ENCODE data around the gene ATG5.
"Not testable (repeated sequence)": the region's sequence is repeated elsewhere in the genome, so short reads cannot be mapped to it uniquely, and the experiment has no call there.

Gene ATG5

DNA sequence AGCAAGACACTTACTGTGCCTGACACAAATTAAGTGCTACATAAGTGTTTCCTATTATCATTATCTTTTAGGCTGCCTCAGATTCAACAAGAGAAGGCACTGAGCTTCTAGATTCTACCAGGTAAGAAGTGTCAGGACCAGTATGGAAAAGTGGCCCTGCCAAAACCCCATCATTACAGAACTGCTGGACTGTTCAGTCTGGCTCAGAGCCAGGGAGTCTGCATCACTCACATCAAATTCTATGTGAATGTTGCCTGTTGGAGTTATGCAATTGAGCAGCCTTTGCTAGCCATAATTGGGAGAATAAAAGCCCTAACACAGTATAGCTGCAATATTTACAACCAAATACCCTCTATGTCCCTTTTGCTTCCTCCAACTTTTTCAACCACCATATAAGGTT is 70.9 kb downstream of the ATG5 start:
- no peak overlapping the region for H3K9ac ChIP-seq (ENCODE audit: low read depth, low read length)
- no peaks in the 10 kb centered on the region for H3K27me3 ChIP-seq (ENCODE audit: insufficient read depth, low read length)
- no peak overlapping the region for H3K27ac ChIP-seq (ENCODE audit: low read length)
- H3K9me3 ChIP-seq (ENCODE audit: insufficient read depth, low read depth, low read length), result no peaks in the 10 kb centered on the region
- H3K4me3 ChIP-seq (ENCODE audit: low read length), result no peak overlapping the region
- H3K36me3 ChIP-seq (ENCODE audit: insufficient read depth, low read depth, low read length), result no peaks in the 10 kb centered on the region
- no peaks in the 10 kb centered on the region for H3K4me1 ChIP-seq (ENCODE audit: insufficient read depth, low read length)

DNA sequence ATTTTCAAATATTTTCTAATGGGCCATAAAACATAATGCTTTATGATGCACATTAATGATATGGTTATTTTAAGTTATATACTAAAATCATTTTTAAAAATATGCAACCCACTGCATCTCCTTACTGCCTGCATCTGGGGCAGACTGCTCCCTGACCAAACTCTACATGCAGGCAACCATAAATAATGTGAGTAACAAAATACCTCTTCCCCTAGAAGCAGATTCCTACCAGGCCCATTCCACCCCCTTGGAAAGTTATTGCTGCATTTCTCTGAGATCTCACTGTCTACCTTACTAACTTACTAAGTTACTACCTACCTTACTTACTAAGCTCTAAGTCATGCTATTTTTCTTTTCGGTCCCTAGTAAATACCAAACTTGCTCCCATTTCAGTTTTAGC is 71.8 kb downstream of the ATG5 start:
- Histone ChIP-seq H3K9ac (ENCODE audit: low read depth, low read length) (no peak overlapping the region), H3K9me3 (ENCODE audit: insufficient read depth, low read depth, low read length) (no peaks in the 10 kb centered on the region), H3K36me3 (ENCODE audit: insufficient read depth, low read depth, low read length) (no peaks in the 10 kb centered on the region), H3K4me3 (ENCODE audit: low read length) (no peak overlapping the region), H3K4me1 (ENCODE audit: insufficient read depth, low read length) (no peaks in the 10 kb centered on the region), H3K27me3 (ENCODE audit: insufficient read depth, low read length) (no peaks in the 10 kb centered on the region), H3K27ac (ENCODE audit: low read length) (no peak overlapping the region)

DNA sequence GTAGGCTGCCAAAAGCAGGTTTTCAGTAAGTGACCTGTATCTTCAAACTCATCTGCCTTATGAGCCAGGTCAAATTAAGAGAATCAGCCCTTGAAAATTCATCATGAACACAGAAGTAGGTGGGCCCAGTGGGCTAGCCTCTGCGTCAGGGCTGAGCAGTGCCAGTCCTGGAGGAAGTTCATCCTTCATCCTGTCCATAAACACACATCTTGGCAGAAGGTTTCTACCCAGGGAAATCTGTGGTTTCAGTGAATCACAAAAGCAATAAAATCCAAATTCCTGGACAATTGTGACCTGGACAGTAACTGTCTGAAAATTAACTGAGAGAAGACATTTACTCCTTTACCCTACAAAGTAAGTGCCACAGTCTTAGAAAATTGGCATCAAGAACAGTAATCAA is 72.4 kb downstream of the ATG5 start:
- Histone ChIP-seq H3K27me3 (ENCODE audit: insufficient read depth, low read length) (no peaks in the 10 kb centered on the region), H3K9ac (ENCODE audit: low read depth, low read length) (no peak overlapping the region), H3K4me3 (ENCODE audit: low read length) (no peak overlapping the region), H3K9me3 (ENCODE audit: insufficient read depth, low read depth, low read length) (no peaks in the 10 kb centered on the region), H3K36me3 (ENCODE audit: insufficient read depth, low read depth, low read length) (no peaks in the 10 kb centered on the region), H3K27ac (ENCODE audit: low read length) (no peak overlapping the region), H3K4me1 (ENCODE audit: insufficient read depth, low read length) (no peaks in the 10 kb centered on the region)

DNA sequence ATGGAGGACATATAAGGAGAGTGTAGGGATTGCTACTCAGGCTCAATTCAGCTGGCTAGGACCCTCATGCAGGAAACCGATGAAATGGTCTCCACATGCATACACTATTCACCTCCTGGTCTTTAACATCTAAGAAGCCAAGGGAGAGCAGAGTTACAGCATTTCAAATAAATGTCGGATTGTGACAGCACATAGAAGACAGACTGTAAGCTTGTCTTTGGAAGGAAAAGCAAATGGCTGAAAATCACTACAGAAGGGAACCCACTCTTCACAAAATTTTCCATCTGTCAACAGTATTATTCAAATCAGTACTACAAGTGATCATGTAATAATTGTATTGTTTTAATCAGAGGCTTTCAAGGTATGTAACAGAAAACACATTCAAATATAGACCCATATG is 72.9 kb downstream of the ATG5 start:
- Histone ChIP-seq H3K36me3 (ENCODE audit: insufficient read depth, low read depth, low read length) (peaks cover 5% of the 10 kb centered on the region; the same call in 1 of the 2 replicates), H3K4me1 (ENCODE audit: insufficient read depth, low read length) (no peaks in the 10 kb centered on the region), H3K9ac (ENCODE audit: low read depth, low read length) (no peak overlapping the region), H3K9me3 (ENCODE audit: insufficient read depth, low read depth, low read length) (no peaks in the 10 kb centered on the region), H3K27ac (ENCODE audit: low read length) (no peak overlapping the region), H3K4me3 (ENCODE audit: low read length) (no peak overlapping the region), H3K27me3 (ENCODE audit: insufficient read depth, low read length) (no peaks in the 10 kb centered on the region)

DNA sequence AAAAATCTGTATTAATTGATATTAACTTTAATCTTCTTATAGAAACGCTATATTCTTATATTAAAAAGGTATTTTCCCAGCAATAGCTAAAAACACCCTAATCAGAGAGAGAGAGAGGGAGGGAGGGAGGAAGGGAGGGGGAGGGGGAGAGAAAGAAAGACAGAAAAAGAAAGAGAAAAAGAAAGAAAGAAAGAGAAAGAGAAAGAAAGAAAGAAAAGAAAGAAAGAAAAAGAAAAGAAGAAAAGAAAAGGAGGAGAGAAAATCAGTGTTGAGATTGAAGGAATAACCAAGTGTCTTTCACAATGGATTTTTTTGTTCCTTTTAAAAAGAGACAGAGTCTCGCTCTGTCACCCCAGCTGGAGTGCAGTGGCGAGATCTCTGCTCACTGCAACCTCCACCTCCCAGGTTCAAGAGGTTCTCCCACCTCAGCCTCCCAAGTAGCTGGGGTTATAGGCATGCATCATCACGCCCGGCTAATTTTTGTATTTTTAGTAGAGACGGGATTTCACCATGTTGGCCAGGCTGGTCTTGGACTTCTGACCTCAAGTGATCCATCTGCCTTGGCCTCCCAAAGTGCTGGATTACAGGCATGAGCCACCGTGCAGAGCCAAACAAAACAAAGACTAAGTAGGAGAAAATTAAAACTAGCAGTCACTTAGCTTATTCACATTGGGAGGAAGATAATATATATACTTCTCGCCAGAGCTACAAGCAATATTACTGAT is 73.9 kb downstream of the ATG5 start:
- H3K27me3 ChIP-seq (ENCODE audit: insufficient read depth, low read length); H3K4me3 ChIP-seq (ENCODE audit: low read length); H3K27ac ChIP-seq (ENCODE audit: low read length); H3K4me1 ChIP-seq (ENCODE audit: insufficient read depth, low read length); H3K9ac ChIP-seq (ENCODE audit: low read depth, low read length); H3K9me3 ChIP-seq (ENCODE audit: insufficient read depth, low read depth, low read length): not testable (repeated sequence)
- peaks cover 13% of the 10 kb centered on the region for H3K36me3 ChIP-seq (ENCODE audit: insufficient read depth, low read depth, low read length)

DNA sequence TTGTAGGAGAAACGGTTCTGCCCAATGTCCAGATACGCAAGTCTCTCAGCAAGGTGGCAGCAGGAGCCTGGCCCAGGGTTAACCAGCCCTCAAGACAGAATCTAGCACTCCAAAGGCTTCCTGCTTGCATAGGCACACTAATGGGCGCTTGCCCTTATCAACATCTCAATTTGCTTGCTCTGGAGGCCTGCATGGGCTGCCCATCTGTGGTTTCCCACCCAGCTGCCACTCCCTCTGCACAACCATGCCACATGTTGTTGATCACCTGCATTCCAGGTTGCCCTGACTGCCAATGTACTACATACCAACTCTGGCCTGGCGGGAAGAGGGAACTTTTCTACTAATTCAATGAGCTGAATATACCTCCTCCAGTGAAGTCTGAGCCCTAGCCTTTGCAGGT is 74.6 kb downstream of the ATG5 start:
- Histone ChIP-seq H3K4me1 (ENCODE audit: insufficient read depth, low read length) (no peaks in the 10 kb centered on the region; the same call in 1 of the 2 replicates), H3K4me3 (ENCODE audit: low read length) (no peak overlapping the region)

DNA sequence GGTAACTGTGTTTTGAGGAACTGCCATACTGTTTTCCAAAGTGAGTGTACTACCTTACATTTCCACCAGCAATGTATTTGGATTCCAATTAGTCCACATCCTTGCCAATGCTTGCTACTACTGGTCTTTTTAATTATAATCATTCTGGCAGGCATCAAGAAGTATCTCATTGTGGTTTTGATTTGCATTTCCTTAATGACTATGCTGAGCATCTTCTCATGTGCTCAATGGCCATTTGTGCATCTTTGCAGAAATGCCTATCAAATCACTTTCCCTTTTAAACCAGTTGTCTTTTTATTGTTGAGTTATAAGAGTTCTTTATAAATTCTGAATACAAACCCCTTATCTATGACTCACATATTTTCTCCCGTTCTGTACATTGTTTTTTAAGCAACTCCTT is 75.9 kb downstream of the ATG5 start:
- H3K27ac ChIP-seq (ENCODE audit: low read length), result no peak overlapping the region
- H3K9ac ChIP-seq (ENCODE audit: low read depth, low read length), result no peak overlapping the region
- no peaks in the 10 kb centered on the region for H3K9me3 ChIP-seq (ENCODE audit: insufficient read depth, low read depth, low read length)
- H3K4me1 ChIP-seq (ENCODE audit: insufficient read depth, low read length), result no peaks in the 10 kb centered on the region; the same call in 1 of the 2 replicates
- H3K36me3 ChIP-seq (ENCODE audit: insufficient read depth, low read depth, low read length), result peaks cover 13% of the 10 kb centered on the region
- H3K4me3 ChIP-seq (ENCODE audit: low read length), result no peak overlapping the region
- no peaks in the 10 kb centered on the region for H3K27me3 ChIP-seq (ENCODE audit: insufficient read depth, low read length)

More for the DNA sequence above, 74.6 kb downstream of the ATG5 start:
- Histone ChIP-seq H3K9me3 (ENCODE audit: insufficient read depth, low read depth, low read length) (no peaks in the 10 kb centered on the region), H3K27me3 (ENCODE audit: insufficient read depth, low read length) (no peaks in the 10 kb centered on the region), H3K27ac (ENCODE audit: low read length) (no peak overlapping the region), H3K9ac (ENCODE audit: low read depth, low read length) (no peak overlapping the region), H3K36me3 (ENCODE audit: insufficient read depth, low read depth, low read length) (peaks cover 13% of the 10 kb centered on the region)

DNA sequence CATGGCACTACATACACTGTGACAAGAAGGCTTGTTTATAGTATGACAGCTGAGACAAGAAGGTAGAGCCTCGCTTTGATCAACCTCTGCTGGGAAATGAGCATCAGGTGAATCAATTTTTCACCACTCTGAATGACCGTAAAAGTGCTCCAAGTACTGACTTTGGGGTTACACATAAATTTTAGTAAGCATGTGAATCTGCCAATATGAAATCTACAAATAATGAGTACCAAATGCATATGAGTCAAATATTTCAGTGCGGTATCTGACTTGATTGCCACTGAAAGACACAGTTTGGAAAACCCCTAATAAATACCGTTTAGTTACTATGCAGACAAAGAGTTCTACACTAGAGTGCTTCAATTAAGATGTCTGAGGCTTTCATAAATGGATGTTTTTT is 77.8 kb downstream of the ATG5 start:
- no peak overlapping the region for H3K4me3 ChIP-seq (ENCODE audit: low read length)
- H3K27me3 ChIP-seq (ENCODE audit: insufficient read depth, low read length), result no peaks in the 10 kb centered on the region
- H3K27ac ChIP-seq (ENCODE audit: low read length), result no peak overlapping the region
- H3K4me1 ChIP-seq (ENCODE audit: insufficient read depth, low read length), result no peaks in the 10 kb centered on the region; the same call in 1 of the 2 replicates
- peaks cover 13% of the 10 kb centered on the region for H3K36me3 ChIP-seq (ENCODE audit: insufficient read depth, low read depth, low read length)
- H3K9ac ChIP-seq (ENCODE audit: low read depth, low read length), result no peak overlapping the region
- no peaks in the 10 kb centered on the region for H3K9me3 ChIP-seq (ENCODE audit: insufficient read depth, low read depth, low read length)

DNA sequence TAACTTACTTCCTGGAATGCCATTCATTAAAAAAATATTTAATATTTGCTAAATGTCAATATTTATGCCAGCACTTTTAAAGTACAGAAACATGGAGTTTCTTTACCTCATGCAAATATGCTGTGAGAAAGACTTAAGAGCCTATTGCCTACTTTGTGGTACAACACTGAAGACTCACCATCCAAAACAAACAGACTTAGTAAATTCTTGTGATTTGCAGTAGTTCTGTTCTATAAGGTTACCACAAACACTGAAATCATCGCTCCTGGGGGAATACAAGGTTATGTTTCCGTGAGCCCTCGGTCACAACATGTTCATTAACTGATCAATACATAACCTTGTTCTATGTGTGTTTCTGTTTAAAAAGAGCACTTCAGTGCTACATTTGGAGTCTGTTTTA is 78.3 kb downstream of the ATG5 start:
- Histone ChIP-seq H3K36me3 (ENCODE audit: insufficient read depth, low read depth, low read length) (peaks cover 13% of the 10 kb centered on the region), H3K4me3 (ENCODE audit: low read length) (no peak overlapping the region), H3K9me3 (ENCODE audit: insufficient read depth, low read depth, low read length) (no peaks in the 10 kb centered on the region), H3K27ac (ENCODE audit: low read length) (no peak overlapping the region), H3K27me3 (ENCODE audit: insufficient read depth, low read length) (no peaks in the 10 kb centered on the region), H3K9ac (ENCODE audit: low read depth, low read length) (no peak overlapping the region), H3K4me1 (ENCODE audit: insufficient read depth, low read length) (no peaks in the 10 kb centered on the region; the same call in 1 of the 2 replicates)

DNA sequence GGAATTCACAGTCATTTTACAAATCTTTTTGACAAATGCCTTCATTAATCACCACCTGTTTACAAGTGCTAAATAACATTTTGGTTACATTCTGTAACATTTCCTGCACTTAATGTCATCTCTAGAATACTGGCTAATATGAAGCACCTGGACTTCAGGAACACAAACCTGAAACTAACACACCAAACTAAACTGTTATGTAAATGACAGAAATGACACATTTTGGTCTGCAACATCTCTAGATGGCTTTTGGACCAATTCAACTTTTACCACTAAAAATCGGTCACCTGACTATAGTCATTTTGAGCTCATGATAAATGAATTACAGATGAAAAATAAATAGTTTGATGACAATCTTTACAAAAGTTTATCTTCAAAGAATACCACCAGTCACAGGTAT is 80.6 kb downstream of the ATG5 start:
- Histone ChIP-seq H3K36me3 (ENCODE audit: insufficient read depth, low read depth, low read length) (peaks cover 13% of the 10 kb centered on the region), H3K4me1 (ENCODE audit: insufficient read depth, low read length) (no peaks in the 10 kb centered on the region; the same call in 1 of the 2 replicates), H3K27me3 (ENCODE audit: insufficient read depth, low read length) (no peaks in the 10 kb centered on the region), H3K4me3 (ENCODE audit: low read length) (no peak overlapping the region), H3K9me3 (ENCODE audit: insufficient read depth, low read depth, low read length) (no peaks in the 10 kb centered on the region), H3K9ac (ENCODE audit: low read depth, low read length) (no peak overlapping the region), H3K27ac (ENCODE audit: low read length) (no peak overlapping the region)

DNA sequence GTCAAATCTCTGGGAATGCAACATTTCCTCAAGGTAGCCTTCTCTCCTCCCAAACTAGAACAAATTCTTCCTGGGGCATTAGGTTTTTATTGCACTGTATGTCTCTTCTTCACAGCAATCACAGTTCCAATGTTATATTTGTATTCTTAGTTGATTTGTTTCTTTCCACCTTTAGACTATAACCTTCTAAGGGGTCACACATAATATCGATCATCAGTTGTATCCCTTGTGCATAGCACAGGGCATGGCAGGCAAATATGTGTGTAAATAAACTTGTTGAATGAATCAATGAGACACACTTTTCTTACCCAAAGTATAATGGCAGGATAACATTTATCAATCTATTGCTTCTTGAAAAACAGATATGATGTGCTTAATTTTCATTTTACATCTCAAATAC is 81.0 kb downstream of the ATG5 start:
- Histone ChIP-seq H3K27ac (ENCODE audit: low read length) (no peak overlapping the region), H3K27me3 (ENCODE audit: insufficient read depth, low read length) (no peaks in the 10 kb centered on the region), H3K4me3 (ENCODE audit: low read length) (no peak overlapping the region), H3K9ac (ENCODE audit: low read depth, low read length) (no peak overlapping the region), H3K4me1 (ENCODE audit: insufficient read depth, low read length) (no peaks in the 10 kb centered on the region; the same call in 1 of the 2 replicates), H3K36me3 (ENCODE audit: insufficient read depth, low read depth, low read length) (peaks cover 13% of the 10 kb centered on the region), H3K9me3 (ENCODE audit: insufficient read depth, low read depth, low read length) (no peaks in the 10 kb centered on the region)

DNA sequence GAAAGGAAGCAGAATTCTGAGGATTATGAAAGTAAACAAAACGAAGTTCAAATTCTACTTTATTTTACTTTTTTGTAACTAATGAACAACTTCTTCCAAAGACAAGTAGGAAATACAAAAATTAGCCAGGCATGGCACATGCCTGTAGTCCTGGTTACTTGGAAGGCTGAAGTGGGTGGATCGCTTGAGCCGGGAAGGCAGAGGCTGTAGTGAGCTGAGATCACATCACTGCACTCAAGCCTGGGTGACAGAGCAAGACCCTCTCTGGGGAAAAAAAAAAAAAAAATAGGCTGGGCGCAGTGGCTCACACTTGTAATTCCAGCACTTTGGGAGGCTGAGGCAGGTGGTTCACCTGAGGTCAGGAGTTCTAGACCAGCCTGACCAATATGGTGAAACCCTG is 82.3 kb downstream of the ATG5 start:
- Histone ChIP-seq H3K27ac (ENCODE audit: low read length) (no peak overlapping the region), H3K27me3 (ENCODE audit: insufficient read depth, low read length) (no peaks in the 10 kb centered on the region), H3K4me1 (ENCODE audit: insufficient read depth, low read length) (no peaks in the 10 kb centered on the region; the same call in 1 of the 2 replicates), H3K9me3 (ENCODE audit: insufficient read depth, low read depth, low read length) (no peaks in the 10 kb centered on the region), H3K36me3 (ENCODE audit: insufficient read depth, low read depth, low read length) (peaks cover 13% of the 10 kb centered on the region), H3K4me3 (ENCODE audit: low read length) (no peak overlapping the region), H3K9ac (ENCODE audit: low read depth, low read length) (no peak overlapping the region)

Measured in iPS-20b (cell line).